Suprapubic skin (tissue), 4 donors: ENCODE measurements around the gene MINAR1. TPM values are rescaled to one million over a fixed set of nuclear protein-coding genes. Genes with fewer than 3 reads are reported as not detected.

Source experiments
- DNase-seq, 2 donors: peaks; one replicate each; pipeline ENCODE4 v3.0.0-alpha.2; 2019; ENCODE audit warnings: low spot score in 2 of 2
- H3K27ac ChIP-seq: fragments of 200-600 bp; sonication (generic); one replicate; pipeline ENCODE4 v1.5.1; 2019
- H3K27me3 ChIP-seq: fragments of 200-600 bp; sonication (generic); one replicate; pipeline ENCODE4 v1.5.1; 2019
- H3K36me3 ChIP-seq: fragments of 200-600 bp; sonication (generic); one replicate; pipeline ENCODE4 v1.5.1; 2019
- H3K4me1 ChIP-seq: fragments of 200-600 bp; sonication (generic); one replicate; pipeline ENCODE4 v1.5.1; 2019
- H3K4me3 ChIP-seq: fragments of 200-600 bp; sonication (generic); one replicate; pipeline ENCODE4 v1.5.1; 2019; ENCODE audit warnings: mild to moderate bottlenecking
- H3K9me3 ChIP-seq: fragments of 200-600 bp; sonication (generic); one replicate; pipeline ENCODE4 v1.5.1; 2019
- EP300 ChIP-seq: sonication (generic); formaldehyde crosslinking; IDR thresholded peaks from one replicate; pipeline ENCODE4 v1.6.1; 2017; ENCODE audit warnings: antibody characterized with exemption
- POLR2A ChIP-seq, 2 donors: fragments of 450-650 bp; IDR thresholded peaks; one replicate each; pipeline ENCODE4 v1.6.1; 2017; ENCODE audit warnings: antibody characterized with exemption in 2 of 2, mild to moderate bottlenecking in 2 of 2, moderate library complexity in 2 of 2
- POLR2AphosphoS5 ChIP-seq, 3 donors: sonication (generic); formaldehyde crosslinking; IDR thresholded peaks; one replicate each; pipeline ENCODE4 v1.6.1; 2017; ENCODE audit warnings: antibody characterized with exemption in 3 of 3
- WGBS: methylation state at CpG from one replicate; pipeline ENCODE4 v1.1.5; 2018; 5-methylcytosine and 5-hydroxymethylcytosine counted together
- total RNA-seq, 4 donors: library from RNA; depleted of rRNA; stranded (reverse); fragments of >200 nt; gene quantifications; one replicate each; pipeline ENCODE4 v1.1.0, GENCODE V29; 2016
- TF ChIP-seq, protein P1 (sequence below), 2 donors: fragments of 200-600 bp in 1 of 2; fragments of 450-650 bp in 1 of 2; sonication (generic) in 1 of 2; IDR thresholded peaks; one replicate each; pipeline ENCODE4 v1.5.1; 2016 to 2019; ENCODE audit warnings: antibody characterized with exemption in 2 of 2, mild to moderate bottlenecking in 1 of 2, moderate library complexity in 1 of 2

The MINAR1 gene
- total RNA-seq, 4 donors from 2014 or later: 0.23 to 1.1 (median 0.56) TPM

DNA sequence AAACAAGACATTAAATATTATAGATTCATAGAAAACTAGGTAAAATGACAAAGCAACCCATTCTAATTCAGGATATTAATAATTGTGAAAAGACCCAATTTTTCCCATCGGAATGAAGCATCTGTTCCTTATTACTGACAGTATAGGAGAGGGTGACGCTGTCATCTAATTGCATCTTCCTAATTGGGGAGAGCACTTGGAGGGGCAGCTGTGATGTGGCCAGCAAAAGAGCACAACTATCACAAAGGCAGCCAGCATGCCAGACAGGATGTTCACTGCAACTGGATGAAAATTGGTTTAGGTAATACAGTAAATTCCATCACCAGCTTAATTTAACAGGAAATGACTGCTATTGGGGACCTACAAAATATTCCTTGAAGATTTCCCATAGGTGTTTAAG lies 21.9 kb upstream of the MINAR1 start:
- no peaks in the 10 kb centered on the region for H3K9me3 ChIP-seq
- no peaks in the 10 kb centered on the region for H3K36me3 ChIP-seq
- no peak for DNase-seq
- WGBS: 82% methylated on average over 2 of the region's 2 CpGs
- H3K27ac ChIP-seq: no peak overlapping the region
- TF ChIP-seq EP300 (no peak), POLR2A (IDR thresholded peaks at IDR 0.05) (no peak), POLR2AphosphoS5 (IDR thresholded peaks at IDR 0.05) (no peak)
- TF ChIP-seq, protein P1, sequence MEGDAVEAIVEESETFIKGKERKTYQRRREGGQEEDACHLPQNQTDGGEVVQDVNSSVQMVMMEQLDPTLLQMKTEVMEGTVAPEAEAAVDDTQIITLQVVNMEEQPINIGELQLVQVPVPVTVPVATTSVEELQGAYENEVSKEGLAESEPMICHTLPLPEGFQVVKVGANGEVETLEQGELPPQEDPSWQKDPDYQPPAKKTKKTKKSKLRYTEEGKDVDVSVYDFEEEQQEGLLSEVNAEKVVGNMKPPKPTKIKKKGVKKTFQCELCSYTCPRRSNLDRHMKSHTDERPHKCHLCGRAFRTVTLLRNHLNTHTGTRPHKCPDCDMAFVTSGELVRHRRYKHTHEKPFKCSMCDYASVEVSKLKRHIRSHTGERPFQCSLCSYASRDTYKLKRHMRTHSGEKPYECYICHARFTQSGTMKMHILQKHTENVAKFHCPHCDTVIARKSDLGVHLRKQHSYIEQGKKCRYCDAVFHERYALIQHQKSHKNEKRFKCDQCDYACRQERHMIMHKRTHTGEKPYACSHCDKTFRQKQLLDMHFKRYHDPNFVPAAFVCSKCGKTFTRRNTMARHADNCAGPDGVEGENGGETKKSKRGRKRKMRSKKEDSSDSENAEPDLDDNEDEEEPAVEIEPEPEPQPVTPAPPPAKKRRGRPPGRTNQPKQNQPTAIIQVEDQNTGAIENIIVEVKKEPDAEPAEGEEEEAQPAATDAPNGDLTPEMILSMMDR (IDR thresholded peaks at IDR 0.05): no peak
- H3K4me1 ChIP-seq: no peaks in the 10 kb centered on the region
- H3K27me3 ChIP-seq: no peaks in the 10 kb centered on the region
- no peak overlapping the region for H3K4me3 ChIP-seq

- Histone ChIP-seq H3K4me1 (no peaks in the 10 kb centered on the region), H3K27ac (no peak overlapping the region), H3K4me3 (no peak overlapping the region), H3K9me3 (no peaks in the 10 kb centered on the region), H3K36me3 (no peaks in the 10 kb centered on the region), H3K27me3 (no peaks in the 10 kb centered on the region)
- DNase-seq: no peak
- 100% methylated on average over 1 of the region's 3 CpGs for WGBS
- TF ChIP-seq EP300 (no peak), POLR2A (IDR thresholded peaks at IDR 0.05) (no peak), POLR2AphosphoS5 (IDR thresholded peaks at IDR 0.05) (no peak)
- TF ChIP-seq, protein P1 (IDR thresholded peaks at IDR 0.05): no peak
These were observed 20.1 kb upstream of the MINAR1 start for GRCh38 chr15:79412010-79412409.

GRCh38 chr15:79412429-79412828 lies 19.7 kb upstream of the MINAR1 start:
- WGBS: no CpG with 5 or more reads among the region's 6 CpGs
- no peak for DNase-seq
- TF ChIP-seq EP300: no peak
- Histone ChIP-seq H3K27ac (no peak overlapping the region), H3K4me1 (no peaks in the 10 kb centered on the region), H3K36me3 (no peaks in the 10 kb centered on the region), H3K9me3 (no peaks in the 10 kb centered on the region), H3K4me3 (no peak overlapping the region), H3K27me3 (no peaks in the 10 kb centered on the region)

DNA sequence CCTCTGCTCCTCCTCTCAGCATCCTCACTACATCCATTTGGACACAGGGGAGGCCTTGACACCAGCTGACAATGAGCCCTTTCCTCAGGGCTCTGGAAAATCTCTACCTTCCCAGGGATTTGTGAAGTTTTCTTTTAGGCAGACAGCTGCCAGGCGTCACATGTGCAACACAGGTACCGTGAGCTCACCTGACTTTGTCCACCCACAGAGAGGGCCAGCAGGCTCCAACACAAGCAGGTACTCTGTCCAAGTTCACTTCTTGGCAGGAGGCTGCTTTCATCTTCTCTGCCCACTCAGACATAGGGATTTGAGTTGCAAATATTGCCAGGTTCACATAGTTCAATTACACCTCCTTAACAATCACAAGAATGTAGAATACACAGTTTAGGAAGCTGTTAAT lies 15.3 kb upstream of the MINAR1 start:
- Histone ChIP-seq H3K27ac (no peak overlapping the region), H3K4me3 (no peak overlapping the region), H3K36me3 (no peaks in the 10 kb centered on the region), H3K27me3 (no peaks in the 10 kb centered on the region), H3K4me1 (no peaks in the 10 kb centered on the region), H3K9me3 (no peaks in the 10 kb centered on the region)
- no peak for TF ChIP-seq POLR2A (IDR thresholded peaks at IDR 0.05)
- TF ChIP-seq EP300: no peak
- TF ChIP-seq, protein P1 (IDR thresholded peaks at IDR 0.05): no peak
- TF ChIP-seq POLR2AphosphoS5 (IDR thresholded peaks at IDR 0.05): no peak
- 80% methylated on average over 2 of the region's 2 CpGs for WGBS
- no peak for DNase-seq

- H3K36me3 ChIP-seq: no peaks in the 10 kb centered on the region
- H3K9me3 ChIP-seq: no peaks in the 10 kb centered on the region
- H3K27ac ChIP-seq: no peak overlapping the region
- H3K27me3 ChIP-seq: no peaks in the 10 kb centered on the region
- no peak for DNase-seq
- 66% methylated on average over 9 of the region's 9 CpGs for WGBS
- TF ChIP-seq POLR2A (IDR thresholded peaks at IDR 0.05) (no peak), POLR2AphosphoS5 (IDR thresholded peaks at IDR 0.05) (no peak), EP300 (no peak)
- TF ChIP-seq, protein P1 (IDR thresholded peaks at IDR 0.05): no peak
- no peaks in the 10 kb centered on the region for H3K4me1 ChIP-seq
- H3K4me3 ChIP-seq: no peak overlapping the region
These were observed 13.3 kb upstream of the MINAR1 start for GRCh38 chr15:79418693-79419279.
